Endodermal cell (in vitro differentiated cells): Measurements from ENCODE around the gene SLX4IP. TPM values are rescaled to one million over a fixed set of nuclear protein-coding genes. Genes with fewer than 3 reads are reported as not detected.
"Not testable (repeated sequence)": the region's sequence is repeated elsewhere in the genome, so short reads cannot be mapped to it uniquely, and the experiment has no call there.

Experiments
- DNase-seq: peaks from one replicate; pipeline ENCODE4 v3.0.0-alpha.2; 2017
- H3K27ac ChIP-seq: 2 replicates; pipeline ENCODE4 v1.5.1; 2013; ENCODE audit warnings: mild to moderate bottlenecking, low read depth, low read length, moderate library complexity
- H3K27me3 ChIP-seq: 2 replicates; pipeline ENCODE4 v1.6.1; 2013; ENCODE audit warnings: mild to moderate bottlenecking, low read length, moderate library complexity; ENCODE audit not compliant: insufficient read depth, control insufficient read depth, poor library complexity, severe bottlenecking
- H3K36me3 ChIP-seq: 2 replicates; pipeline ENCODE4 v1.7.0; 2013; ENCODE audit warnings: mild to moderate bottlenecking, low read length, moderate library complexity; ENCODE audit not compliant: control insufficient read depth, insufficient read depth
- H3K4me1 ChIP-seq: one replicate; pipeline ENCODE4 v1.7.0; 2013; ENCODE audit warnings: low read length; ENCODE audit not compliant: control insufficient read depth, insufficient read depth
- H3K4me3 ChIP-seq: 2 replicates; pipeline ENCODE4 v1.5.1; 2013; ENCODE audit warnings: mild to moderate bottlenecking, low read length, moderate library complexity
- H3K9ac ChIP-seq: 2 replicates; pipeline ENCODE4 v1.6.1; 2013; ENCODE audit warnings: mild to moderate bottlenecking, low read length, moderate library complexity; ENCODE audit not compliant: poor library complexity, severe bottlenecking; ENCODE audit errors: extremely low read depth
- H3K9me3 ChIP-seq: 2 replicates; pipeline ENCODE4 v1.6.1; 2013; ENCODE audit warnings: mild to moderate bottlenecking, low read length, moderate library complexity; ENCODE audit not compliant: control insufficient read depth
- H3K27ac Mint-ChIP-seq: 2 replicates; pipeline ENCODE4 v1.8.0; 2020; ENCODE audit warnings: mixed read lengths
- H3K27me3 Mint-ChIP-seq: 2 replicates; pipeline ENCODE4 v1.8.0; 2021; ENCODE audit warnings: mild to moderate bottlenecking, mixed read lengths; ENCODE audit not compliant: insufficient read depth
- H3K36me3 Mint-ChIP-seq: 2 replicates; pipeline ENCODE4 v1.8.0; 2020; ENCODE audit warnings: low read depth, mixed read lengths
- H3K4me1 Mint-ChIP-seq: 2 replicates; pipeline ENCODE4 v1.8.0; 2020; ENCODE audit warnings: mixed read lengths
- H3K4me3 Mint-ChIP-seq: 2 replicates; pipeline ENCODE4 v1.8.0; 2020; ENCODE audit warnings: mild to moderate bottlenecking, moderate library complexity, mixed read lengths
- H3K9me3 Mint-ChIP-seq: 2 replicates; pipeline ENCODE4 v1.8.0; 2020; ENCODE audit warnings: mild to moderate bottlenecking, mixed read lengths
- CTCF ChIP-seq: fragments of 200-600 bp; sonication (generic); conservative IDR thresholded peaks from 2 replicates; pipeline ENCODE4 v1.5.0; 2021; ENCODE audit warnings: antibody characterized with exemption, mild to moderate bottlenecking
- WGBS, 2 experiments: methylation state at CpG; one replicate each; pipeline versions ENCODE4 v1.1.5 to v1.1.7; 2013; ENCODE audit warnings: missing lambda C conversion rate in 2 of 2, mixed read lengths in 1 of 2; ENCODE audit not compliant: insufficient coverage in 1 of 2, insufficient read length in 1 of 2; 5-methylcytosine and 5-hydroxymethylcytosine counted together
- total RNA-seq, 2 donors: library from RNA; stranded (reverse); fragmentation: NEBNext Ultra II Directional in 1 of 2; extraction: Animal tissue kit (Norgen Biotek cat#: 25700) in 1 of 2; gene quantifications; 2 replicates in 1 of 2; 3 replicates in 1 of 2; pipeline ENCODE4 v1.2.1, GENCODE V29; 2021

The SLX4IP gene
- total RNA-seq, 2 donors from 2014 or later: 9.2 to 9.5 TPM

GRCh38 chr20:10611357-10611756 lies 176.3 kb downstream of the SLX4IP start:
- no peaks in the 10 kb centered on the region for H3K36me3 ChIP-seq
- H3K4me1 ChIP-seq: no peaks in the 10 kb centered on the region
- H3K27me3 Mint-ChIP-seq: peaks cover 2% of the 10 kb centered on the region
- peaks cover 8% of the 10 kb centered on the region for H3K4me1 Mint-ChIP-seq
- no peaks in the 10 kb centered on the region for H3K9me3 Mint-ChIP-seq
- H3K9ac ChIP-seq: no peak overlapping the region
- H3K36me3 Mint-ChIP-seq: peaks cover 8% of the 10 kb centered on the region
- no peaks in the 10 kb centered on the region for H3K9me3 ChIP-seq
- no peak overlapping the region for H3K27ac Mint-ChIP-seq
- H3K27me3 ChIP-seq: no peaks in the 10 kb centered on the region
- H3K4me3 Mint-ChIP-seq: no peak overlapping the region
- H3K27ac ChIP-seq: no peak overlapping the region
- no peak overlapping the region for H3K4me3 ChIP-seq
- peak; percentile 94 for DNase-seq
- peak; percentile 86 for TF ChIP-seq CTCF
- WGBS, 2 experiments: 40 to 52% methylated on average over 1 of the region's 1 CpG

GRCh38 chr20:10613426-10613825 lies 178.3 kb downstream of the SLX4IP start:
- WGBS, 2 experiments: 95% methylated on average over 5 of the region's 5 CpGs; no CpG with 5 or more reads in 1 of the 2 experiments
- not testable (repeated sequence) for H3K27ac Mint-ChIP-seq, H3K9me3 Mint-ChIP-seq, H3K9me3 ChIP-seq, H3K27ac ChIP-seq, H3K9ac ChIP-seq, H3K36me3 ChIP-seq, H3K27me3 Mint-ChIP-seq, H3K4me1 ChIP-seq, DNase-seq, H3K36me3 Mint-ChIP-seq, H3K27me3 ChIP-seq, H3K4me3 ChIP-seq, H3K4me3 Mint-ChIP-seq
- H3K4me1 Mint-ChIP-seq: peaks cover 11% of the 10 kb centered on the region

- TF ChIP-seq CTCF: no peak
- peaks cover 3% of the 10 kb centered on the region for H3K36me3 Mint-ChIP-seq
- no peaks in the 10 kb centered on the region for H3K9me3 Mint-ChIP-seq
- Histone ChIP-seq H3K27ac (no peak overlapping the region), H3K27me3 (no peaks in the 10 kb centered on the region), H3K36me3 (no peaks in the 10 kb centered on the region), H3K9me3 (no peaks in the 10 kb centered on the region), H3K4me3 (no peak overlapping the region), H3K9ac (no peak overlapping the region), H3K4me1 (peaks cover 3% of the 10 kb centered on the region)
- H3K27ac Mint-ChIP-seq: no peak overlapping the region
- H3K27me3 Mint-ChIP-seq: peaks cover 2% of the 10 kb centered on the region
- H3K4me1 Mint-ChIP-seq: peaks cover 15% of the 10 kb centered on the region
- no peak for DNase-seq
- 93 to 97% methylated on average over 7 to 18 of the region's 18 CpGs for WGBS, 2 experiments
- no peak overlapping the region for H3K4me3 Mint-ChIP-seq
These were observed 178.8 kb downstream of the SLX4IP start for GRCh38 chr20:10613911-10614310.

- DNase-seq: no peak
- Mint-ChIP-seq H3K4me3 (no peak overlapping the region), H3K27ac (no peak overlapping the region), H3K9me3 (no peaks in the 10 kb centered on the region), H3K27me3 (peaks cover 2% of the 10 kb centered on the region), H3K36me3 (peaks cover 7% of the 10 kb centered on the region), H3K4me1 (peaks cover 23% of the 10 kb centered on the region)
- Histone ChIP-seq H3K4me1 (peaks cover 11% of the 10 kb centered on the region), H3K9ac (no peak overlapping the region), H3K9me3 (no peaks in the 10 kb centered on the region), H3K36me3 (no peaks in the 10 kb centered on the region), H3K27me3 (no peaks in the 10 kb centered on the region), H3K27ac (no peak overlapping the region), H3K4me3 (no peak overlapping the region)
- WGBS, 2 experiments: 94 to 100% methylated on average over 1 to 2 of the region's 3 CpGs
- no peak for TF ChIP-seq CTCF
These were observed 181.1 kb downstream of the SLX4IP start for GRCh38 chr20:10616212-10616611.

- not testable (repeated sequence) for H3K9ac ChIP-seq, H3K9me3 Mint-ChIP-seq, H3K27ac ChIP-seq, H3K27me3 Mint-ChIP-seq, H3K4me3 Mint-ChIP-seq, H3K9me3 ChIP-seq, H3K27me3 ChIP-seq, H3K36me3 Mint-ChIP-seq, H3K36me3 ChIP-seq, DNase-seq, H3K27ac Mint-ChIP-seq, H3K4me3 ChIP-seq
- H3K4me1 ChIP-seq: peaks cover 11% of the 10 kb centered on the region
- H3K4me1 Mint-ChIP-seq: peaks cover 19% of the 10 kb centered on the region
- WGBS, 2 experiments: 67 to 86% methylated on average over 2 to 4 of the region's 4 CpGs
These were observed 182.5 kb downstream of the SLX4IP start for GRCh38 chr20:10617549-10618133.
